A673 (cell line): Measurements from ENCODE around the gene CELSR1. TPM values are rescaled to one million over a fixed set of nuclear protein-coding genes. Genes with fewer than 3 reads are reported as not detected.

ENCODE experiments used
- BruUV-seq: library from RNA; stranded (reverse); fragments of 400-500 nt; replicated peaks from 2 replicates; lab custom pipeline; 2021; lab: Mats Ljungman, UMichigan
- CTCF ChIA-PET: fragments of 300-600 bp; sonication (Branson Sonifier 250); formaldehyde crosslinking; loops from one replicate; lab custom pipeline; 2022; ENCODE audit warnings: antibody characterized with exemption; lab: Charles Lee
- POLR2A ChIA-PET: fragments of 300-600 bp; sonication (Branson Sonifier 250); formaldehyde crosslinking; loops from one replicate; lab custom pipeline; 2022; ENCODE audit warnings: antibody characterized with exemption; ENCODE audit not compliant: low non-redundant PET; lab: Charles Lee
- DNase-seq: peaks from one replicate; pipeline ENCODE4 v3.0.0-alpha.2; 2015; ENCODE audit warnings: low spot score
- H3K27ac ChIP-seq: fragments of 200-600 bp; sonication (generic); 2 replicates; pipeline ENCODE4 v1.5.1; 2016; ENCODE audit warnings: mixed run types, low read depth, mild to moderate bottlenecking, mixed read lengths, antibody characterized with exemption, low read length; ENCODE audit not compliant: poor library complexity, severe bottlenecking
- H3K27me3 ChIP-seq: fragments of 200-600 bp; sonication (generic); replicated peaks from 2 replicates; pipeline ENCODE4 v1.6.1; 2017; ENCODE audit warnings: mixed run types, low read depth, mild to moderate bottlenecking, mixed read lengths, antibody characterized with exemption, low read length; ENCODE audit not compliant: insufficient read depth, poor library complexity
- H3K36me3 ChIP-seq: fragments of 200-600 bp; sonication (generic); 2 replicates; pipeline ENCODE4 v1.6.1; 2016; ENCODE audit warnings: mixed run types, mild to moderate bottlenecking, mixed read lengths, antibody characterized with exemption, low read length; ENCODE audit not compliant: insufficient read depth, poor library complexity, severe bottlenecking
- H3K4me1 ChIP-seq: fragments of 200-600 bp; sonication (generic); 2 replicates; pipeline ENCODE4 v1.6.1; 2017; ENCODE audit warnings: mixed run types, mild to moderate bottlenecking, mixed read lengths, antibody characterized with exemption, low read length; ENCODE audit not compliant: insufficient read depth, poor library complexity, severe bottlenecking
- H3K4me3 ChIP-seq: fragments of 200-600 bp; sonication (generic); 2 replicates; pipeline ENCODE4 v1.5.1; 2016; ENCODE audit warnings: low read depth, mixed run types, mild to moderate bottlenecking, mixed read lengths, low read length; ENCODE audit not compliant: poor library complexity, severe bottlenecking
- H3K9me3 ChIP-seq: fragments of 200-600 bp; sonication (generic); 2 replicates; pipeline ENCODE4 v1.6.1; 2016; ENCODE audit warnings: mixed run types, low read depth, mild to moderate bottlenecking, mixed read lengths, antibody characterized with exemption, low read length; ENCODE audit not compliant: poor library complexity, severe bottlenecking
- CTCF ChIP-seq: fragments of 300-800, 200-600 bp; sonication (generic); conservative IDR thresholded peaks from 2 replicates; pipeline ENCODE4 v1.5.1; 2017; ENCODE audit warnings: low read depth, mild to moderate bottlenecking, antibody characterized with exemption, low read length, moderate library complexity, mixed read lengths
- EZH2 ChIP-seq: fragments of 200-600 bp; sonication (generic); IDR thresholded peaks from 2 replicates; pipeline ENCODE4 v1.6.1; 2017; ENCODE audit warnings: borderline replicate concordance, low read depth, mild to moderate bottlenecking, mixed read lengths, antibody characterized with exemption, low read length; ENCODE audit not compliant: poor library complexity, severe bottlenecking
- intact Hi-C: fragments of 100-400 bp; cut with micrococcal nuclease; formaldehyde crosslinking; loops from one replicate; pipeline ENCODE4 v1.10.0; 2022; ENCODE audit not compliant: unreplicated experiment
- total RNA-seq: library from RNA; stranded (reverse); gene quantifications from 2 replicates; pipeline ENCODE4 v1.2.3, GENCODE V29; 2021

CELSR1 gene
- total RNA-seq, 1 experiment from 2014 or later: 2.3 TPM

- POLR2A ChIA-PET: no interaction called here
- intact Hi-C loops: no loop called here
Observed at GRCh38 chr22:46376908-46377524, 160.4 kb downstream of the CELSR1 start.

DNA sequence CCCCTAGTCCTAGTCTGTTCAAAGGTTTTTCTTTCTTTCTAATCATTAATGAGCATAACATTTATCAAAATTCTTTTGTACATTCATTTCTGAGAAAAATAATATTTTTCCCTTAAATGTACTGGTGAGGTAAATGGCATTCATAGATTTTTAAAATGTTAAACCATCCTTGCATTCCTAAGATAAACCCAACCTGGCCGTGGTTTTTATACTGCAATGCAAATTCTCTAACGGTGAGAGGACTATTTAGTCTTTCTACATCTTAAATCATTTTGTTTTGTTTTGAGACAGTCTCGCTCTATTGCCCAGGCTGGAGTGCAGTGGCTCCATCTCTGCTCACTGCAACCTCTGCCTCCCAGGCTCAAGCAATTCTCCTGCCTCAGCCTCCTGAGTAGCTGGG is 161.3 kb downstream of the CELSR1 start:
- CTCF ChIA-PET: no interaction called here
- H3K27ac ChIP-seq: no peak overlapping the region
- no TSS peak for BruUV-seq
- H3K9me3 ChIP-seq: no peaks in the 10 kb centered on the region
- H3K27me3 ChIP-seq: no peaks in the 10 kb centered on the region
- no peak for TF ChIP-seq CTCF
- no peak for TF ChIP-seq EZH2
- no peak overlapping the region for H3K4me3 ChIP-seq
- no peaks in the 10 kb centered on the region for H3K36me3 ChIP-seq
- intact Hi-C loops: no loop called here
- no peaks in the 10 kb centered on the region for H3K4me1 ChIP-seq
- no peak for DNase-seq
- POLR2A ChIA-PET: interaction anchor here (0.6 kb wide), 1 partner anchor 176 kb away, joined by 10 read pairs; no protein-coding TSS in a partner anchor

More at GRCh38 chr22:46376908-46377524, 160.4 kb downstream of the CELSR1 start:
- Histone ChIP-seq H3K36me3 (no peaks in the 10 kb centered on the region), H3K27ac (no peak overlapping the region), H3K4me3 (no peak overlapping the region), H3K4me1 (no peaks in the 10 kb centered on the region), H3K27me3 (no peaks in the 10 kb centered on the region), H3K9me3 (no peaks in the 10 kb centered on the region)
- CTCF ChIA-PET: no interaction called here
- DNase-seq: no peak
- TF ChIP-seq CTCF (no peak), EZH2 (no peak)
- no TSS peak for BruUV-seq

DNA sequence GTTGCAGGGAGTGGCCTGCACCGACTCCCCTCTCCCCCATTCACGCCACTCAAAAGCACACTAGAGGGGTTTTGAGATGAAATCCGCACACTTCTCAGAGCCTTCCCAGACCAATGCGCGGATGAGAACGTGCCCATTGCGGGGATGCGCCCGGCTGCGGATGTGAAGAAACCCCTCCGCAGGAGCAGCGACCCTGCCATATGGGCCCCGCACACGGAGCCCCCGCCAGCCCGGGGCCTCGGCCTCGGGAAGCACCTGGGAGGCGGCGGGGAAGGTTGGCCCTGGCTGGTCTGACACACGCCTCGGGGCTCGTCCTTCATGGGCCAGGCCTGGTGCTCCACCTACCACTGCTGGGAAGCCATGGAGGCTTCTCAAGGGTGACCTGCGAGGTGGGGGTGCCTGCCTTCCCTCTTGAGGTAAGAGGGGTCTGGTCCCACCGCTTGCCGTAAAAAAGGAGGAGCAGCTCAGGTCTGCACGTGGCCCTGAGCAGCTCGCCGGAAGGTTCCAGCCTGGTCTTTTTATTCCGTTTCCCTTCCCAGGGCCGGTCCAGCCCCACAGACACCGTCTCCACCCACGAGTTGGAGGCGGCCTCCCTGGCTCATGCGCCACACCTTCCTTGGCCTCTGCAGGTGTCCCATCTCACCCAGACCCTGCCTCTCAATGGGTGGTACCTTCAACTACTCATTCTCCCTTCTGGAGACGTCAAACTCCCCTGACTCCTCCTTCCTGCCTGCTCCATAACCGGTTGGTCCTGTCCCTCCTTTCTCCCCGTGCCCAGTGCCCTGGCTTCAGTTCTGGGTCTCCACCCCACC is 162.6 kb downstream of the CELSR1 start:
- H3K27me3 ChIP-seq: no peaks in the 10 kb centered on the region
- H3K4me1 ChIP-seq: no peaks in the 10 kb centered on the region
- H3K9me3 ChIP-seq: no peaks in the 10 kb centered on the region
- no peak for DNase-seq
- POLR2A ChIA-PET: no interaction called here
- no peaks in the 10 kb centered on the region for H3K36me3 ChIP-seq
- CTCF ChIA-PET: no interaction called here
- H3K4me3 ChIP-seq: no peak overlapping the region
- H3K27ac ChIP-seq: no peak overlapping the region
- intact Hi-C loops: no loop called here
- BruUV-seq: no TSS peak
- TF ChIP-seq EZH2: no peak
- no peak for TF ChIP-seq CTCF
